K562 (cell line): ENCODE measurements around the gene HMCN2. TPM values are rescaled to one million over a fixed set of nuclear protein-coding genes. Genes with fewer than 3 reads are reported as not detected.

Source experiments
- ATAC-seq: fragments of 200-7000 bp; cut with Tn5 transposase; 3 replicates; pipeline ENCODE4 v1.9.1; 2020; ENCODE audit warnings: moderate library complexity
- BruUV-seq: library from RNA; stranded (reverse); fragments of 400-500 nt; replicated peaks from 2 replicates; lab custom pipeline; 2021; lab: Mats Ljungman, UMichigan
- CTCF ChIA-PET: fragments of 300-600 bp; formaldehyde crosslinking; extraction: SDS; loops from one replicate; lab custom pipeline; 2021; ENCODE audit warnings: low intra/inter-chr PET ratio; lab: Yijun Ruan, JAX
- POLR2A ChIA-PET: fragments of 300-600, 350-650 bp; sonication (Branson Sonifier 250); formaldehyde crosslinking; extraction: SDS; loops from one replicate; lab custom pipeline; 2021; ENCODE audit warnings: antibody characterized with exemption, inconsistent platforms; lab: Yijun Ruan, JAX
- DNase-seq, 4 experiments: peaks; one replicate each; pipeline versions ENCODE4 v3.0.0 to v3.0.0-alpha.2; 2011 to 2018; ENCODE audit warnings: low spot score in 3 of 4, mixed read lengths in 3 of 4; ENCODE audit errors: extremely low read depth in 1 of 4
- FAIRE-seq: peaks from 2 replicates; lab custom pipeline; 2011; peaks lifted over from hg19 to GRCh38; lab: Jason Lieb, UNC
- H2AFZ ChIP-seq: 2 replicates; pipeline ENCODE4 v1.6.0; 2011; ENCODE audit warnings: low read depth, low read length, control low read depth, inconsistent platforms
- H3K27ac ChIP-seq: fragments of 200-600 bp; 3 replicates; pipeline ENCODE4 v1.8.0; 2011; ENCODE audit warnings: low read depth, mild to moderate bottlenecking, control low read depth, inconsistent platforms, low read length, moderate library complexity, mixed read lengths; ENCODE audit errors: extremely low read depth
- H3K27me3 ChIP-seq, 2 experiments: fragments of 300-600 bp in 1 of 2; 2 replicates in 1 of 2; 3 replicates in 1 of 2; pipeline versions ENCODE4 v1.6.0 to v1.8.0; 2011; ENCODE audit warnings: inconsistent platforms in 2 of 2, low read length in 2 of 2, mild to moderate bottlenecking in 1 of 2, mixed read lengths in 1 of 2, moderate library complexity in 1 of 2; ENCODE audit not compliant: control insufficient read depth in 2 of 2, insufficient read depth in 2 of 2
- H3K36me3 ChIP-seq: fragments of 300-600 bp; 3 replicates; pipeline ENCODE4 v1.8.0; 2011; ENCODE audit warnings: mild to moderate bottlenecking, low read length, inconsistent platforms; ENCODE audit not compliant: control insufficient read depth, insufficient read depth
- H3K4me1 ChIP-seq, 2 experiments: fragments of 200-600 bp in 1 of 2; replicated peaks in 1 of 2; 2 replicates in 1 of 2; 3 replicates in 1 of 2; pipeline versions ENCODE4 v1.5.1 to v1.8.0; 2011; ENCODE audit warnings: inconsistent platforms in 2 of 2, low read length in 2 of 2, mild to moderate bottlenecking in 1 of 2, mixed read lengths in 1 of 2, moderate library complexity in 1 of 2; ENCODE audit not compliant: control insufficient read depth in 2 of 2, insufficient read depth in 2 of 2
- H3K4me2 ChIP-seq: 2 replicates; pipeline ENCODE4 v1.6.1; 2011; ENCODE audit warnings: low read length, control low read depth, inconsistent platforms, mixed read lengths; ENCODE audit not compliant: insufficient read depth
- H3K4me3 ChIP-seq: fragments of 200-600 bp; sonication (generic), shearing (Covaris generic); 2 replicates; pipeline ENCODE4 v1.5.1; 2016; ENCODE audit warnings: control low read depth, inconsistent platforms
- H3K79me2 ChIP-seq: fragments of 200-600 bp; 3 replicates; pipeline ENCODE4 v1.8.0; 2011; ENCODE audit warnings: low read length, inconsistent platforms; ENCODE audit not compliant: control insufficient read depth, insufficient read depth
- H3K9ac ChIP-seq, 2 experiments: 2 replicates each; pipeline versions ENCODE4 v1.6.0 to v1.6.1; 2011; ENCODE audit warnings: low read depth in 2 of 2, low read length in 2 of 2, control low read depth in 1 of 2, inconsistent platforms in 1 of 2, mild to moderate bottlenecking in 1 of 2, mixed read lengths in 1 of 2; ENCODE audit not compliant: insufficient read depth in 1 of 2
- H3K9me1 ChIP-seq: one replicate; pipeline ENCODE4 v1.6.0; 2011; ENCODE audit warnings: inconsistent platforms, mild to moderate bottlenecking, low read length, moderate library complexity; ENCODE audit not compliant: control insufficient read depth, insufficient read depth
- H3K9me3 ChIP-seq: replicated peaks from 2 replicates; pipeline ENCODE4 v1.5.1; 2011; ENCODE audit warnings: low read depth, low read length, inconsistent platforms; ENCODE audit not compliant: control insufficient read depth, insufficient read depth
- H4K20me1 ChIP-seq: replicated peaks from 2 replicates; pipeline ENCODE4 v1.6.1; 2011; ENCODE audit warnings: low read length, inconsistent platforms, mixed read lengths; ENCODE audit not compliant: control insufficient read depth, insufficient read depth
- CBFA2T2 ChIP-seq: fragments of 450-650 bp; conservative IDR thresholded peaks from 2 replicates; pipeline ENCODE4 v1.6.1; 2017; ENCODE audit warnings: mild to moderate bottlenecking
- FOSL1 ChIP-seq: fragments of 200-800 bp; sonication (Bioruptor generic); conservative IDR thresholded peaks from 2 replicates; pipeline ENCODE4 v1.6.1; 2016; ENCODE audit warnings: missing genetic modification characterization, missing compliant biosample characterization
- RAD51 ChIP-seq: fragments of 450-650 bp; IDR thresholded peaks from 2 replicates; pipeline ENCODE4 v1.7.1; 2016; ENCODE audit warnings: low read depth, mild to moderate bottlenecking, borderline replicate concordance
- TBL1XR1 ChIP-seq, 2 experiments: IDR thresholded peaks; 2 replicates each; pipeline ENCODE4 v1.6.1; 2012; ENCODE audit warnings: improper control_type of control experiment in 2 of 2, low read length in 2 of 2, mild to moderate bottlenecking in 1 of 2
- TFE3 ChIP-seq: fragments of 450-650 bp; formaldehyde crosslinking; IDR thresholded peaks from 2 replicates; pipeline ENCODE4 v1.4.0; 2020; ENCODE audit warnings: mild to moderate bottlenecking, mixed read lengths
- TOE1 ChIP-seq, 2 experiments: fragments of 450-650 bp in 1 of 2; sonication (generic) in 1 of 2; formaldehyde crosslinking in 1 of 2; IDR thresholded peaks; 2 replicates each; pipeline versions ENCODE4 v1.7.1 to v1.8.0; 2016 to 2022; ENCODE audit warnings: borderline replicate concordance in 2 of 2, mild to moderate bottlenecking in 2 of 2, antibody characterized with exemption in 1 of 2, inconsistent platforms in 1 of 2, low read depth in 1 of 2, missing genetic modification reagents in 1 of 2, moderate library complexity in 1 of 2
- ZBTB17 ChIP-seq: fragments of 450-650 bp; formaldehyde crosslinking; IDR thresholded peaks from 2 replicates; pipeline ENCODE4 v1.4.0; 2020; ENCODE audit warnings: mild to moderate bottlenecking
- ZMIZ1 ChIP-seq, 2 experiments: fragments of 150-350 bp in 1 of 2; IDR thresholded peaks; 2 replicates each; pipeline ENCODE4 v1.6.1; 2012 to 2016; ENCODE audit warnings: low read depth in 2 of 2, low read length in 2 of 2, mild to moderate bottlenecking in 1 of 2, moderate library complexity in 1 of 2
- ZNF384 ChIP-seq: IDR thresholded peaks from 2 replicates; pipeline ENCODE4 v1.6.1; 2012; ENCODE audit warnings: low read depth, low read length, improper control_type of control experiment
- ZNF551 ChIP-seq: fragments of 250-450 bp; sonication (Bioruptor Pico); IDR thresholded peaks from 2 replicates; pipeline ENCODE4 v1.5.0; 2021; ENCODE audit warnings: mild to moderate bottlenecking, moderate library complexity
- WGBS: fragments of 100-300 bp; shearing (Covaris generic); methylation state at CpG from one replicate; pipeline ENCODE4 v1.1.6; 2016; ENCODE audit warnings: low coverage, mixed read lengths; ENCODE audit not compliant: insufficient coverage; ENCODE audit errors: missing lambda C conversion rate; 5-methylcytosine and 5-hydroxymethylcytosine counted together
- in situ Hi-C: fragments of 300-500 bp; cut with MboI; formaldehyde crosslinking; loops from 4 replicates; pipeline ENCODE4 v1.15.0; 2018; ENCODE audit warnings: inconsistent platforms, mixed read lengths
- intact Hi-C: fragments of 100-400 bp; cut with micrococcal nuclease; formaldehyde crosslinking; loops from 2 replicates; pipeline ENCODE4 v1.14.2; 2022
- polyA plus RNA-seq, 8 experiments: library from polyadenylated mRNA; depleted of rRNA in 4 of 8; stranded (reverse) in 5 of 8; unstranded in 3 of 8; fragments of >200 nt; fragmentation: Nextera tagmentation in 2 of 8; fragmentation: Illumina TruSeq in 1 of 8; extraction: Ambion mirVana in 2 of 8; extraction: Trizol in 1 of 8; gene quantifications; 2 replicates each; pipeline versions ENCODE4 v1.2.1 to v1.2.3, GENCODE V29; 2011 to 2014; ENCODE audit warnings: inconsistent platforms in 1 of 8, missing spikeins in 1 of 8
- total RNA-seq, 7 experiments: library from RNA; depleted of rRNA in 6 of 7; stranded (reverse); fragments of >200 nt in 6 of 7; fragmentation: Illumina TruSeq in 2 of 7; extraction: Trizol in 2 of 7; gene quantifications; 2 replicates each; pipeline versions ENCODE4 v1.2.1 to v1.2.3, GENCODE V29; 2011 to 2021; ENCODE audit warnings: low replicate concordance in 1 of 7
- TF ChIP-seq, protein P1 (sequence below), 2 experiments: fragments of 450-650 bp; IDR thresholded peaks; 2 replicates each; pipeline ENCODE4 v1.6.1; 2016

Gene HMCN2
- total and polyA plus RNA-seq, 9 of the 15 experiments (the other 6 are each of a cell fraction or from before 2014, with no cell fraction given) = 0.01 TPM; not detected in 8

GRCh38 chr9:130290291-130291181 is 25.0 kb downstream of the HMCN2 start:
- Histone ChIP-seq H3K9ac (no peak overlapping the region; a peak in 1 of 4 replicates), H3K9me1 (peaks cover 5% of the 10 kb centered on the region), H4K20me1 (peaks cover 9% of the 10 kb centered on the region; the same call in 1 of the 2 replicates), H3K27me3 (peaks cover 34 to 68% of the 10 kb centered on the region in 2 experiments; a peak in 4 of 5 replicates), H3K4me3 (no peak overlapping the region), H3K79me2 (no peaks in the 10 kb centered on the region), H3K27ac (no peak overlapping the region), H3K4me1 (no peaks in the 10 kb centered on the region), H3K36me3 (no peaks in the 10 kb centered on the region), H3K9me3 (no peaks in the 10 kb centered on the region), H3K4me2 (no peak overlapping the region), H2AFZ (no peak overlapping the region)
- 2% methylated on average over 13 of the region's 13 CpGs for WGBS
- CTCF ChIA-PET = no interaction called here
- DNase-seq (no peak), FAIRE-seq (no peak), ATAC-seq (no peak)
- POLR2A ChIA-PET = interaction anchor here (0.7 kb wide), 1 partner anchor 253 kb away, joined by 3 read pairs; no protein-coding TSS in a partner anchor
- BruUV-seq = no TSS peak
- intact Hi-C loops = no loop called here
- in situ Hi-C loops = no loop called here
- TF ChIP-seq TOE1 (IDR thresholded peaks at IDR 0.05; ENCODE audit: borderline replicate concordance) (peak; percentile 56; the same call in 1 of the 2 replicates), TOE1 (CRISPR knock-in tag; IDR thresholded peaks at IDR 0.05; ENCODE audit: borderline replicate concordance, low read depth) (no peak), TFE3 (CRISPR knock-in tag) (peak; percentile 87), ZNF384 (0 out of 2 replicates have a peak, but pooled peaks have one; percentile 34), RAD51 (peak; percentile 80), ZBTB17 (peak; percentile 95), ZNF551 (no peak), CBFA2T2 (peak; percentile 46; the same call in 1 of the 2 replicates), ZMIZ1 (IDR thresholded peaks at IDR 0.05; ENCODE audit: low read depth in 2 of 2, low read length in 2 of 2) (peak in 1 of 2 experiments; percentile 66; a peak in 1 of 4 replicates), FOSL1 (tag) (no peak), TBL1XR1 (IDR thresholded peaks at IDR 0.05; ENCODE audit: low read length in 2 of 2) (no peak)
- TF ChIP-seq, protein P1, sequence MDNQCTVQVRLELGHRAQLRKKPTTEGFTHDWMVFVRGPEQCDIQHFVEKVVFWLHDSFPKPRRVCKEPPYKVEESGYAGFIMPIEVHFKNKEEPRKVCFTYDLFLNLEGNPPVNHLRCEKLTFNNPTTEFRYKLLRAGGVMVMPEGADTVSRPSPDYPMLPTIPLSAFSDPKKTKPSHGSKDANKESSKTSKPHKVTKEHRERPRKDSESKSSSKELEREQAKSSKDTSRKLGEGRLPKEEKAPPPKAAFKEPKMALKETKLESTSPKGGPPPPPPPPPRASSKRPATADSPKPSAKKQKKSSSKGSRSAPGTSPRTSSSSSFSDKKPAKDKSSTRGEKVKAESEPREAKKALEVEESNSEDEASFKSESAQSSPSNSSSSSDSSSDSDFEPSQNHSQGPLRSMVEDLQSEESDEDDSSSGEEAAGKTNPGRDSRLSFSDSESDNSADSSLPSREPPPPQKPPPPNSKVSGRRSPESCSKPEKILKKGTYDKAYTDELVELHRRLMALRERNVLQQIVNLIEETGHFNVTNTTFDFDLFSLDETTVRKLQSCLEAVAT (IDR thresholded peaks at IDR 0.05) = peak in 1 of 2 experiments; percentile 94; a peak in 2 of 4 replicates
